Nephron (organoid): Measurements from ENCODE around the gene ITCH.
"Not testable (repeated sequence)": the region's sequence is repeated elsewhere in the genome, so short reads cannot be mapped to it uniquely, and the experiment has no call there.

Experiments
- H3K27ac Mint-ChIP-seq, 3 experiments: 2 replicates each; pipeline ENCODE4 v1.8.0; 2020; ENCODE audit warnings: mixed read lengths in 3 of 3, mild to moderate bottlenecking in 2 of 3, moderate library complexity in 1 of 3
- H3K27me3 Mint-ChIP-seq: 2 replicates; pipeline ENCODE4 v1.8.0; 2021; ENCODE audit warnings: low read depth, mild to moderate bottlenecking, moderate library complexity, mixed read lengths
- H3K36me3 Mint-ChIP-seq: 2 replicates; pipeline ENCODE4 v1.8.0; 2020; ENCODE audit warnings: low read depth, mixed read lengths
- H3K4me1 Mint-ChIP-seq: 2 replicates; pipeline ENCODE4 v1.8.0; 2020; ENCODE audit warnings: mixed read lengths
- H3K4me3 Mint-ChIP-seq, 3 experiments: 2 replicates each; pipeline ENCODE4 v1.8.0; 2020; ENCODE audit warnings: mild to moderate bottlenecking in 3 of 3, mixed read lengths in 3 of 3, moderate library complexity in 2 of 3
- H3K9me3 Mint-ChIP-seq: 2 replicates; pipeline ENCODE4 v1.8.0; 2020; ENCODE audit warnings: mixed read lengths
- TF ChIP-seq, protein P1 (sequence below), 3 experiments: fragments of 200-600 bp; sonication (generic); IDR thresholded peaks; one replicate each; pipeline ENCODE4 v1.5.0; 2021; ENCODE audit warnings: antibody characterized with exemption in 3 of 3; ENCODE audit not compliant: unreplicated experiment in 3 of 3

ITCH gene

DNA sequence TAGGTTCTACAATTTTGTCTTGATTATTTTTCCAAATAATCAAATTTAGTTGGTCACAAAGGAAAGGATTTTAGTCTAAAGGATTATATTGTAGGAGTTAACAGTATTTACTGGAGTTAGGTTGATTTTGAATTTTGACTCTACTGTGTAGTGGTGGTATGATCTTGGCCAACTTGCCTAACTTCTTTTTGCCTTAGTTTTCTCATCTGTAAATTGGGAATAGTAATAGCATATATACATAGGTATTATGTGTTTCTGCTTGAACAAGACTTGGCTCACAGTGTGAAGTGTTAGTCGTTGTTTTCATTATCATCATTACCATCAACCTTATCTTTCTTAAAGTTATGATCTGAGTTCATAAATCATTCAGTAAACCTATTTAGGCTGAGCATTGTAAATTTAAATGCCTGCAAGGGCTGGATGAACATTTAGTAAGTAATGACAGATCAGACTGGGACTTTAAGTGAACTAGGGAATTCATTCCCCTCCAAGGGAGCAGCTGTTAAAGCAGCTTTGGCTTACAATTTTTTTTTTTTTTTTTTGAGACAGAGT, 11.2 kb downstream of the ITCH start:
- peaks cover 54% of the 10 kb centered on the region for H3K36me3 Mint-ChIP-seq
- TF ChIP-seq, protein P1, sequence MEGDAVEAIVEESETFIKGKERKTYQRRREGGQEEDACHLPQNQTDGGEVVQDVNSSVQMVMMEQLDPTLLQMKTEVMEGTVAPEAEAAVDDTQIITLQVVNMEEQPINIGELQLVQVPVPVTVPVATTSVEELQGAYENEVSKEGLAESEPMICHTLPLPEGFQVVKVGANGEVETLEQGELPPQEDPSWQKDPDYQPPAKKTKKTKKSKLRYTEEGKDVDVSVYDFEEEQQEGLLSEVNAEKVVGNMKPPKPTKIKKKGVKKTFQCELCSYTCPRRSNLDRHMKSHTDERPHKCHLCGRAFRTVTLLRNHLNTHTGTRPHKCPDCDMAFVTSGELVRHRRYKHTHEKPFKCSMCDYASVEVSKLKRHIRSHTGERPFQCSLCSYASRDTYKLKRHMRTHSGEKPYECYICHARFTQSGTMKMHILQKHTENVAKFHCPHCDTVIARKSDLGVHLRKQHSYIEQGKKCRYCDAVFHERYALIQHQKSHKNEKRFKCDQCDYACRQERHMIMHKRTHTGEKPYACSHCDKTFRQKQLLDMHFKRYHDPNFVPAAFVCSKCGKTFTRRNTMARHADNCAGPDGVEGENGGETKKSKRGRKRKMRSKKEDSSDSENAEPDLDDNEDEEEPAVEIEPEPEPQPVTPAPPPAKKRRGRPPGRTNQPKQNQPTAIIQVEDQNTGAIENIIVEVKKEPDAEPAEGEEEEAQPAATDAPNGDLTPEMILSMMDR (IDR thresholded peaks at IDR 0.05; ENCODE audit: unreplicated experiment in 3 of 3) = no peak
- no peaks in the 10 kb centered on the region for H3K9me3 Mint-ChIP-seq
- H3K4me1 Mint-ChIP-seq = peaks cover 16% of the 10 kb centered on the region
- H3K27ac Mint-ChIP-seq = peak overlapping the region in 1 of 3 experiments; percentile 75
- H3K4me3 Mint-ChIP-seq = no peak overlapping the region
- no peaks in the 10 kb centered on the region for H3K27me3 Mint-ChIP-seq

DNA sequence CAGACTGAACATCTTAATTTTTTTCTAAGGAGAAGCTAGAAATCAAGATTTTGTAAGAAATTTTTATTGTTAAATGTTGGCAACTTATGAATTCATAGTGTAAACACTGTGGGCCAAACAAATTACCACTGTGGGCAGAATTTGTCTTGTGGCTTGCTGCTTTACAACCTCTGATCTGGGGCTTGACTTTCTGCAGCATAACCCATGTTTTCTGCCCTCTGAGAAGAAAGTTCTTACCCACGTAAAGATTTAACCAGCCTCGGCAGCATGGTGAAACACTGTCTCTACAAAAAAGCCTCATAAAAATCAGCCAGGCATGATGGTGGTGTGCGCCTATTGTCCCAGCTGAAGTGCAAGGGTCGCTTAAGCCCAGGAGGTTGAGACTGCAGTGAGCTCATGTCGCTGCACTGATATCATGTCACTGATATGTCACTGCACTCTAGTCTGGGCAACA, 12.9 kb downstream of the ITCH start:
- TF ChIP-seq, protein P1 (IDR thresholded peaks at IDR 0.05; ENCODE audit: unreplicated experiment in 3 of 3) = no peak
- Mint-ChIP-seq H3K36me3 (peaks cover 48% of the 10 kb centered on the region), H3K4me3 (peak overlapping the region in 1 of 3 experiments; percentile 24), H3K4me1 (peaks cover 16% of the 10 kb centered on the region), H3K27ac (peak overlapping the region; percentile 90 to 95 (median 92)), H3K27me3 (no peaks in the 10 kb centered on the region), H3K9me3 (no peaks in the 10 kb centered on the region)

DNA sequence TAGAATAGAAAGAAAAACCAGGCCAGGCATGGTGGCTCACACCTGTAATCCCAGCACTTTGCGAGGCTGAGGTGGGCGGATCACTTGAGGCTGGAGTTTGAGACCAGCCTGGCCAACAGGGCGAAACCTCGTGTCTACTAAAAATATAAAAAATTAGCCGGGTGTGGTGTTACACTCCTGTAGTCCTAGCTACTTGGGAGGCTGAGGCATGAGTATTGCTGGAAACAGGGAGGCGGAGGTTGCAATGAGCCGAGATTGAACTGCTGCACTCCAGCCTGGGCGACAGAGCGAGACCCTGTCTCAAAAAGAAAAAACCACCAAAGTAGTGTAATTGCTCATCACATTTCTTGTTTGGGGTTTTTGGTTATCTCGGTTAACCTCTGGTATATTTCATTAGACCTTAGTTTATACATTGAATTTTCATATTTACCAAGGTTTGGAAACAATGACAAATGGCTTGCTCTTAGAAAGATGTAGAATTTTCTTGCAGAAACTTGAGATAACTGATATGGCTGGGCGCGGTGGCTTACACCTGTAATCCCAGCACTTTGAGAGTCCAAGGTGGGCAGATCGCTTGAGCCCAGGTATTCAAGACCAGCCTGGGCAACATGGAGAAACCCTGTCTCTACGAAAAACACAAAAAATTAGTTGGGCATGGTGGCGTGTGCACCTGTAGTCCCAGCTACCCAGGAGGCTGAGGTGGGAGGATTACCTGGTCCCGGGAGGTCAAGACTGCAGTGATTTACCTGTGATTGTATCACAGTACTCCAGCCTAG, 14.2 kb downstream of the ITCH start:
- H3K4me1 Mint-ChIP-seq = peaks cover 16% of the 10 kb centered on the region
- no peaks in the 10 kb centered on the region for H3K27me3 Mint-ChIP-seq
- H3K4me3 Mint-ChIP-seq = no peak overlapping the region
- peaks cover 44% of the 10 kb centered on the region for H3K36me3 Mint-ChIP-seq
- H3K27ac Mint-ChIP-seq = peak overlapping the region; percentile 90 to 95 (median 92)
- H3K9me3 Mint-ChIP-seq = no peaks in the 10 kb centered on the region
- TF ChIP-seq, protein P1 (IDR thresholded peaks at IDR 0.05; ENCODE audit: unreplicated experiment in 3 of 3) = no peak

DNA sequence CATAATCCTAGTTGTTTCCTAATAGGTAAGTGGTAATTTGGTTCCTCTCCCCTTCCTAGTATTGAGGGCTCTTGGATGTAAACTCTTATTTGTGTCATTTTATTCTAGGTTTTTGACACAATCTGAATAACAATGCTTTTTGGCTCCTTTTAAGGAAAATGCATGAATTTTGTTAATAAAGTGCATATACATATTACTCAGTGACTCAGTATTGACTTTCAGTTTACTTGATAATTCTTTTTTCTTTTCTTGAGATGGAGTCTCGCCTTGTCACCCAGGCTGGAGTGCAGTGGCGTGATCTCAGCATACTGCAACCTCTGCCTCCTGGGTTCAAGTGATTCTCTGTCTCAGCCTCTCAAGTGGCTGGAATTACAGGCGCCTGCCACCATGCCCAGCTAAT, 19.1 kb downstream of the ITCH start:
- H3K9me3 Mint-ChIP-seq = no peaks in the 10 kb centered on the region
- H3K36me3 Mint-ChIP-seq = peaks cover 23% of the 10 kb centered on the region
- peaks cover 11% of the 10 kb centered on the region for H3K4me1 Mint-ChIP-seq
- H3K27ac Mint-ChIP-seq = no peak overlapping the region
- no peaks in the 10 kb centered on the region for H3K27me3 Mint-ChIP-seq
- H3K4me3 Mint-ChIP-seq = no peak overlapping the region
- TF ChIP-seq, protein P1 (IDR thresholded peaks at IDR 0.05; ENCODE audit: unreplicated experiment in 3 of 3) = no peak

DNA sequence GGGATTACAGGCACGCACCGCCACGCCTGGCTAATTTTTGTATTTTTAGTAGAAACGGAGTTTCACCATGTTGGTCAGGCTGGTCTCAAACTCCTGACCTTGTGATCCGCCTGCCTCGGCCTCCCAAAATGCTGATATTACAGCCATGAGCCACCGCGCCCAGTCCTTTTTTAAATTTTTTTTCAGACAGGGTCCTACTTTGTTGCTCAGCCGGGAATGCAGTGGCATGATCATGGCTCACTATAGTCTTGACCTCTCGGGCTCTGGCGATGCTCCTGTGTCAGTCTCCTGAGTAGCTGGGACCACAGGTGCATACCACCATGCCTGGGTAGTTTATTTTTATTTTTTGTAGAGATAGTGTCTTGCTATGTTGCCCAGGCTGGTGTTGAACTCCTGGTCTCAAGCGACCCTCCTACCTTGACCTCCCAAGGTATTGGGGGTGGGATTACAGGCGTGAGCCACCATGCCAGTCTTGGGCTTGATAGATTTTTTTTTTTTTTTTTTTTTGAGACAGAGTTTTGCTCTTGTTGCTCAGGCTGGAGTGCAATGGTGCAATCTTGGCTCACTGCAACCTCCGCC, 19.9 kb downstream of the ITCH start:
- not testable (repeated sequence) for H3K27ac Mint-ChIP-seq

DNA sequence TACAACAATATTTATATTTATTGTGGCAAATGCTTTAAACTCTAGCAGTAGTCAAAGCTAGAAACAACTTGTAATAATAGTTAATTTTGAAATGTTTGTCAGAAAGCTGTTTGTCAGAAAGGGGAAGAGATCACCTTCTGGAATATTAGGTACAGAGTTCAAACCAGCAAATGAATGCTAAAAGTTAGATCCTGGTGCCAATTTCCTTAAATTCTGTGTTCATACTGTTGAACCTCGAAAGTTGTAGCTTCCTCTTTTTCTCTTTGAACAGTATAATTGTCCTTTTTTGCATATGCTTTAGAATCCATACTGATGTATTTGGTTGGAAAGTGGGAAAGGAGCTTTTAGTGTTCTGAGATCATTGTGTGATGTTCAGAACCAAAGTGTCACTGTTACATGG, 22.4 kb downstream of the ITCH start:
- TF ChIP-seq, protein P1 (IDR thresholded peaks at IDR 0.05; ENCODE audit: unreplicated experiment in 3 of 3) = no peak
- Mint-ChIP-seq H3K4me3 (no peak overlapping the region), H3K27me3 (no peaks in the 10 kb centered on the region), H3K27ac (peak overlapping the region in 1 of 3 experiments; percentile 82), H3K4me1 (peaks cover 11% of the 10 kb centered on the region), H3K36me3 (peaks cover 17% of the 10 kb centered on the region), H3K9me3 (no peaks in the 10 kb centered on the region)

More for the DNA sequence above, 19.9 kb downstream of the ITCH start:
- H3K27me3 Mint-ChIP-seq, H3K4me3 Mint-ChIP-seq, H3K9me3 Mint-ChIP-seq: not testable (repeated sequence)
- peaks cover 11% of the 10 kb centered on the region for H3K4me1 Mint-ChIP-seq
- H3K36me3 Mint-ChIP-seq = peaks cover 20% of the 10 kb centered on the region
